GM21717 (cell line): ENCODE measurements around the gene RAB3C.
"Not testable (repeated sequence)": the region's sequence is repeated elsewhere in the genome, so short reads cannot be mapped to it uniquely, and the experiment has no call there.

Experiments used
- ATAC-seq: cut with Tn5 transposase; IDR thresholded peaks from one replicate; pipeline ENCODE4 v1.9.1; 2021; ENCODE audit warnings: mild to moderate bottlenecking, moderate library complexity; ENCODE audit not compliant: unreplicated experiment

The RAB3C gene

DNA sequence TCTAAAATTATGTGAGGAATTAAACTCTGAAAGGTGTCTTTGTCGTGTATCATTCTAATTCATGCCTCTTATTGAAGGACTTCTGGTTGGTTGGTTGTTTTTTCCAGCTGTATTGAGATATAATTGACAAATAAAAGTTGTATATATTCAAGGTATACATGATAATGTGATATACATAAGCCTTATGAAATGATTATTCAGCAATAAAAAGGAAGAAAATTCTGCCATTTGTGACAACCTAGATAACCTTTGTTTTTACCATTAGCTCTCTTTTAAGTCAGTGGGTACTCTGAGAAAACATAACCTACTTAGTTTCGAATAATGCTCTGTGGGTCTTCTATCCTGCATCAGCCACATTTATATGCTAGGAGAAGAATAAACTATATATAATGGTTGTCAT is 89.6 kb downstream of the RAB3C start:
- ATAC-seq, result no peak

DNA sequence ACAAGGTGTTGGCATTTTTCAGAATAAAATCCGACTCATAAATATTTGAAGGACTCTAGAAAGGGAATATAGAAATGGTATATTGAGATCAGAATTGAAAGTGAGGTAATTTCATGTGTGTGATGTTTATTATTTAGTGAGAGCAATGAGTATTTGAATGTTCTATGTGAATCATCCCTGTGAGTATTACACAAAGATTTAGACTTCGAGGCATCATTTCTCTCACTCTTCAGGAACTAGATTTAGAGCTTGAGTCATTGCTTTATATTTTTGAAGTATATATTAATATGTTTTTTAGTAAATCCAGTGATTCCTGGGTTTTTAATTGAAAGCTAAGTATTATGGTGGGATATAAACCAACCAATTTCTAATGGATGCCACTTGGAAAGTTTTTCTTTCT is 91.2 kb downstream of the RAB3C start:
- no peak for ATAC-seq

DNA sequence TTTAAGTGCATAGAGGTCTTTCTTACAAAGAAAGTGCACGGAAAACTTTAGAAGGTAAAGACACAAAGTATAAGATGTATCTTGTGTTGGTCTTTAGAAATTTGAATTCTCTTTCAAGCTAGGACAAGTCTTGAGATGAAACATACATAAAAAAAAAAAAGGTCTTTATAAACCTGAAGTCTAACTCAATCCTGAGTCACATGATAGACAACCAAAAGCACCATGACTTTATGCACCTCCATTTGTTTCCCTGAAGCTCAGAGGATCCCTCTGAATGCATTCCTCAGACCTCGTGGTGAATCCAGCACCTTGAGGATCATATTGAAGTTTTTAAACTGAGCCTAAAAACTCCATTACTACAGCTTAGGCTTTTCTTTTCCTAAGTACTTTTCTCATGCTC is 91.8 kb downstream of the RAB3C start:
- ATAC-seq, result no peak

DNA sequence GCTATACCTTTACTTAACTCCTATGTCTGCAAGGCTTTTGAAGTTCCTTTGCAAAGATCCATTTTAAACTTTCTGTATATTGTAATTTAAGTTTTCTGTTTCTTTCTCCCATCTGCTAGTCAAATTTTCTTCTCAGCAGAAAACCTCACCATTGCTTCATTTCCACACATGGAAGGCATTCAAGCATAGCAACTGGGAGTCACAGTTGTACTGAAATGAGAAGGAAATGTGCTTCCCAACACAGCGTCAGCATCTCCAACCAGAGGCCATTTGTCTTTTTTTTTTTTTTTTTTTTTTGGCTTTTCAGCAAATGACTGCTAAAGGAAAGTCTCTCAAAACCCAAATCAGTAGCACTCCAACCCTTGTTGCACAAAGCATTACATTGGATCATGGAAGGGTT is 92.5 kb downstream of the RAB3C start:
- no peak for ATAC-seq

DNA sequence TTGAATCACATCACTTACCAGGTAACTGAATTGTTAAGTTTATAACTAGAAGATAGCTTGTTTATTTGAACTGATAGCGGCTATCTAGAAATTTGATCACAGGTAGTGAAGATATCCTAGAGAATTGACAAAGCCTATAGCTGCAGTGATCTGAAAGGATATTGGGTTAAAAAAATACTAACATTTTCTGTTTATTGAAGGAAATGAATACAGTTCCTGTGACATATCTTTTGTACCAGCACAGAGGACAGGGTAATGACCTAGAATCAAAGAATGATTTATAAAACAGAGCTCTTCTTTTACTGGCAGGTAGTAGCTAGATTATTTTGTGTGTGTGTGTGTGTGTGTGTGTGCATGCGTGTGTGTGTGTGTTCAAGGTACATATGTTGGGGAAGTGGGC is 94.8 kb downstream of the RAB3C start:
- no peak for ATAC-seq

DNA sequence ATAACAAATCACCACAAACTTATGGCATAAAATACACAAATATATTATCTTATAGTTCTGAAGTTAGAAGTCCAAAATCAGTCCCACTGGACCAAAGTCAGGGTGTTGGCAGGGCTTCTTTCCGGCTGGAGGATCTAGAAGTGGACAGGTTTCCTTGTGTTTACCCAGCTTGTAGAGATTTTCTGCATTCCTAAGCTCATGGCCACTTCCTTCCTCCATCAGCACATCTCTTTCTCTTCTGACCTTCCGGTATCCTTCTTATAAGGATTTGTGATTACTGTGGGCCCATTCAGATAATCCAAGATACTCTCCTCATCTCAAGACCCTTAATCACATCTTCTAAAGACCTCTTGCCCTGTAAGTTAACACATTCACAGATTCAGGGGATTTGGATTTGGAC is 97.6 kb downstream of the RAB3C start:
- ATAC-seq, result no peak

DNA sequence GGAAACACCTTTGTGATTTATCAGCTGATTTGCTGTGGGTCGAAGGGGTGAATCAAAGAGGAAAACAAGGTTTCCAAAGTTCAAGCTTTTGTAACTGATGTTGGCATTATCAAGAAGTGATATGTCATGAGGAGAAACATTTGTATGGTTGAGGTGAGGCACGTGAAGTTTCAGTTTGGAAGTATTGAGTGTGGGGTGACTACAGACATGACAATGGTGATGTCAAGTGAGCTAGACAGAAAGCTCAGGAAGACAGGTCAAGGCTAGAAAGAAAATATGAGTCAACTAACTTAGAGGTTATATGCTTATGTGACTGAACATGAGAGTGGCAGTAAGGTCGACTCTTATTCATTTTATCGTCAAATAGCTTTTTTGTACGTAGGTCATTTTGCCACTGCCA is 99.1 kb downstream of the RAB3C start:
- ATAC-seq, result no peak

DNA sequence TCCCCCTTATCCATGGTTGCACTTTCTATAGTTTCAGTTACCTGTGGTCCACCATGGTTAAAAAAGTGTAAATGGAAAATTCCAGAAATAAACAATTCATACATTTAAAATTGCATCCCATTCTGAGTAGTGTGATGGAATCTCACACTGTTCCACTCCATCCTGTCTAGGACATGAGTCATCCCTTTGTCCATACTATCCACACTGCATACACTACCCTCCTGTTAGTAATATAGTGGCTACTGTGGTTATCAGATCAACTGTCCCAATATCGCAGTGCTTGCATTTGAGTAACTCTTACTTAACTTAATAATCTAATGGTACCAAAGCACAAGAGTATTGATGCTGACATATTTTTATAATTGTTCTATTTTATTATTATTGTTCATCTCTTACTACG is 100.7 kb downstream of the RAB3C start:
- no peak for ATAC-seq

DNA sequence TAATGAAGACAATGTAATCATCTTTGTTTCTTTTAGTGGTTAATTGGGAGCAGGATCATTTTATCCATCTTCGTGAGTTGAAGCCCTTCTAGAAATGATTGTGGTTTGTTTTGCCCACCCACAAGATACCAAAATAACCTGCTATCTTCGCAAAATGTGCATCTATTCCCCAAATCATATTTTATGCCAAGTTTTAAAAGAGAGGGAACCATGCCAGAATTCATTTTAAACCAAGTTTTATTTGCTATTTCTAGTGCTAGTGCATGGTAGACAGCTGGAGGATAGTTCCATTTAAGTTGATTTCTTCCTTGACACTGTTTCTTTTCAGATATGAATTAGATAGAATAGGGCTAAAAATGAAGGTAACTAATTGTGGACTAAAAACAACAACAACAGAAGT is 104.2 kb downstream of the RAB3C start:
- ATAC-seq, result no peak

DNA sequence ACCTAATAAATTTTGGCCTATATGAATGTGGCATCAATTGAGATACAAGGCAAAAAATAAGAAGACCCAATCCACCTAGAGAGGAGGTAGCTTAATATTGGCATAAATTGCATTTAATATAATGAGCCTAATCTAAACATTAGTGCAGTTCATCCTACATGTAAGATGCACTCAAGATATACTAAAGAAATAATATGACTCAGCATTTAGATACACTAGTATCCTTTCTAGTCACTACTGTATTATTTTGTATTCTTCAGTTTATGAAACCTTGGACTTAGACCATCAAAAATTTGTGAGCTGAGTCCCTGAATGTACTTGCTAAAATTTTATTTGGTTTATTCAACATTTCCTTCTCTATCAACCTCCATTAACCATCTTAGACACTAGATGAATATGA is 104.7 kb downstream of the RAB3C start:
- ATAC-seq, result no peak

DNA sequence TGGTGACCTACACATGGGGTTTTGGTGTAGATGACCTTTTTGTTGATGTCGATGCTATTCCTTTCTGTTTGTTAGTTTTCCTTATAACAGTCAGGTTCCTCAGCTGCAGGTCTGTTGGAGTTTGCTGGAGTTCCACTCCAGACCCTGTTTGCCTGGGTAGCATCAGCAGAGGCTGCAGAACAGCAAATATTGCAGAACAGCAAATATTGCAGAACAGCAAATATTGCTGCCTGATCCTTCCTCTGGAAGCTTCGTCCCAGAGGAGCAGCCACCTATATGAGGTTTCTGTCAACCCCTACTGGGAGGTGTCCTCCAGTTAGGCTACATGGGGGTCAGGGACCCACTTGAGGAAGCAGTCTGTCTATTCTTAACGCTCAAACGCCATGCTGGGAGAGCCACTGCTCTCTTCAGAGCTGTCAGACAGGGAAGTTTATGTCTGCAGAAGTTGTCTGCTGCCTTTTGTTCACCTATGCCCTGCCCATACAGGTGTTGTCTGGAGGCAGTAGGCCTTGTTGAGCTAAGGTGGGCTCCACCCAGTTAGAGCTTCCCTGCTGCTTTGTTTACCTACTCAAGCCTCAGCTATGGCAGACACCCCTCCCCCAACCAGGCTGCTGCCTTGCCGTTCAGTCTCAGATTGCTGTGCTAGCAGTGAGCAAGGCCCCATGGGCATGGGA is 116.3 kb downstream of the RAB3C start:
- not testable (repeated sequence) for ATAC-seq

DNA sequence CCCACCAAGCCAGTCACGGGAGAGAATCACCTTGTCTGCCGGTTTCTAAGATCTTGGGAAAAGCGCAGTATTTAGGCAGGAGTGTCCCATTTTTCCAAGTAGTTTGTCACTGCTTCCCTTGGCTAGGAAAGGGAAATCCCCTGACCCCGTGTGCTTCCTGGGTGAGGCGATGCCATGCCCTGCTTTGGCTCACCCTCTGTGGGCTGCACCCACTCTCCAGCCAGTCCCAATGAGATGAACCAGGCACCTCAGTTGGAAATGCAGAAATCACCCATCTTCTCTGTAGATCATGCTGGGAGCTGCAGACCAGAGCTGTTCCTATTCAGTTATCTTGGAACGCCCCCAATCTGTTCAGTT is 116.9 kb downstream of the RAB3C start:
- ATAC-seq, result no peak

DNA sequence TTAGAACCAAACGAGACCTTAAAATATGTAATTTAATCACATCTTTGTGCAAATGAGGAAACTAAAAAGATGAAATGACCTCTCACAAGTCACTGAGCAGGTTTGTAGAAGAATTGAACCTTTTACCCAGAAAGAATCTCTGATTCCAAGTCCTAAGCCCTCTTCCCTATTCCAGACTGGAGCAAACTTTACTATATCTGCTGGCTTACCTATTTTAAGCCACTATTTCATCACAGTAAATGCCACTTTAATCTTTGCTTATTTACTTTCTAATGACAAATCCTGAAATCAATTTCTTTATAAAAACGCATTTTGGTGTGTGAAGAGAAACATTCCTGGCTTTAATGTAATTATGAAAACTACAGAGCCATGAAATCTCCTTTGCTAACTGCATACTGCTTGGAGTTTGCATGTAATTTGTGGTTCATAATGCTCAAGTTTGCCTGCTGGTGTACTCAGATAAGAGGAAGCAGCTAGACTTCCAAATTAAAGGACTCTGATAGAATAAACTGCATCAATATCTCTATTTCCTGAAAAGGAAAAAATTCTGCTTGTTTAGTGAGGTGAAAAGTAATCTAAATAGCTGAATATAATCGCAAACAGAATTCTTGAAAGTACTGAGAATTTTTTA is 121.2 kb downstream of the RAB3C start:
- ATAC-seq, result no peak

DNA sequence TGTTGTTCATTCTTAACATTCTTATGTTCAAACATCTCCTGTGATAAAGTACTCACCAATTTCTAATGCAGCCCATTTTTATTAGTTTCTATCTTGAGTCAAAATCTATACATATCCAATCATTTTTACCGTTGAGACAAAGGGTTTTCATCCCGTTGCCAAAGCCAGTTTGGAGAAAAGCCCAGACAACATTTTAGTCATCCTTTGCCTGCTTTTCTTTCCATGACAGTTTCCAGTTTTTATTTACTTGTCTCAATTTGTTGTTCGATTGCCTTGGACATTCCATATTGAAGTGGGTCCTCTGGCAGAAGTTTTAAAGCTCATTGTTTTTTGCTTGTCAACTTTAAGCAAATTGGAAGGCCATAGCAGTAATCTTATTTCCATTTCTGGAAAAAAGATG is 123.9 kb downstream of the RAB3C start:
- ATAC-seq, result no peak

DNA sequence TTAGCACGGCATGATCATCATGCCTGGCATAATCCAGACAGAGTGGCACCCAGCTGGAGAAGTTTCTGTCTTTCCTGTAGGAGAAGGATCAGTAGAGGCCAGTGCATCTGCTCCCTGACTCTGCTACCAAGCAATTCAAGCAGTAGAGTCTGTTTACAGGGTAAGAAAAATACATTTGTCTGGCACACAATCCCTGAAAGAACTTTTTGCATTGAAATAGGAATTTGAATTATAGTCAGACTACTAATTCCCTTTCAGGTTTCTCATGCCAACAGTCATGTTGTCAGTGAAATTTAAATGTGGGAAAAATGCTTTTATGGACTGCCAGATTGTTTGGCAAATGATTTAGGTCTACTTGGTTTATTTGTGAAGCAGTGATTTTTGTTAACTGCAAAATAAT is 125.6 kb downstream of the RAB3C start:
- ATAC-seq, result no peak

DNA sequence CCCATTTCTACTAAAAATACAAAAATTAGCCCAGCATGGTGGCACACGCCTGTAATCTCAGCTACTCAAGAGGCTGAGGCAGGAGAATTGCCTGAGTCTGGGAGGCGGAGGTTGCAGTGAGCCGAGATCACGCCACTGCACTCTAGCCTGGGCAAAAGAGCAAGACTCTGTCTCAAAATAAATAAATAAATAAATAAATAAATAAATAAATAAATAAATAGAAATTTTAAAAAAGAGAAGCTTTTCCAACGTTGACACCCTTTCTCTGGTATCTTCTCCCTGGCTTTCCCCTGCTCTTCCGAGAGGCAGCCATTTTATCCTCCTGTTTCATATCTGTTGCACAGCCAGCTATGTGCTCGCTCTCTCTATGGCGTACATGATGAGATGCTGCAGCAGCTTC is 127.5 kb downstream of the RAB3C start:
- not testable (repeated sequence) for ATAC-seq

DNA sequence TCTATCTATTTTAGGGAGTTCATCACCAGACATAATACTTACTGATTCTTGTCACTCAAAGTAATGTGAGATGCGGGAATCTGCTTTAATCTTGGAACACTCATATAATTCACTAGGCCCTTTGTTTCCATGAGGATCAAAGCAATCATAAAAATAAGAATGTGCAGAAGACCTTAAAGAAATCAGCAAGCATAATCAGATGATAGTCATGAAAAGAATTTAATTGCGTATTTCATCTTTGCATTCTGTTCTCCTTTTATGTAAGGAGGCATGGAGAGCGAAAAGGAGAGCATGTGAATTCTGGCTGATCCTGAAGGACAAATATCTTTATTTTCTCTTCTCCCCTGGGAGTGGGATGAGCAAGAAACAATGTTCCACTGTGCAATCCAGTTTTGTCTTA is 128.0 kb downstream of the RAB3C start:
- no peak for ATAC-seq

DNA sequence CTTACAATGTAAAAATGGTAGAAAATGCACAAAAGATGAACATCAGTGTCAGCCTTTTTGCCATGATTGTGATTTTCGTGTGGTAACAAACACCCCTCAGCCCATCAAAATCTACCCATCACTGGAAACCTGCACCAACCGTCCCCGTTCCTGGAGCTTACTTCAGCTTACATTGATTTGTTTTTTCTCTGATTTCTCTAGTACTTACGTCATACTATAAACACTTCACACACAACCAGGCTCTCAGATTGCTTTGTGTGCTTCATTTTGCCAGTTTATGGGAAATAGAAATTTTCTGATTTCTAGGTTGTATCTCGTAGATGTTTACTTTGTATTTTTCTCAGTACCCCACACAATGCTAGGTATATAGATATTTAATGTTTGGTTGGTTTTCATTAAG is 129.1 kb downstream of the RAB3C start:
- ATAC-seq, result no peak

DNA sequence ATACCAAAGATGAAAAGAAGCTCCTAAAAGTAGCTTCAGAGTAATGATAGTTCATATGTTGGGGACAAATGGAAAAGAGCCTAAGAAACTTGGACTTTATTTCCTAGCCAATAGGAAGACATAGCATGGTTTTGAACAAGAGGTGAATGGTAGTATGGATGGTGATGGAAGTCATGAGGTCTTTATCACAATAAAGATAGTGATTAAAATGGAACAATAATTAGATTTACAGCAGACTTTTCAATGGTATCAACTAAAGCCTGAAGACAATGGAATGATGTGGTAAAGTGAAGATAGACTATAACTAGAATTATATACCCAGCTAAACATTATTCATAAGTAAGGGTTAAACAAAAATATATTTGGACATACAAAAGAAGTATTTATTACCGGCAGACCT is 131.2 kb downstream of the RAB3C start:
- no peak for ATAC-seq

DNA sequence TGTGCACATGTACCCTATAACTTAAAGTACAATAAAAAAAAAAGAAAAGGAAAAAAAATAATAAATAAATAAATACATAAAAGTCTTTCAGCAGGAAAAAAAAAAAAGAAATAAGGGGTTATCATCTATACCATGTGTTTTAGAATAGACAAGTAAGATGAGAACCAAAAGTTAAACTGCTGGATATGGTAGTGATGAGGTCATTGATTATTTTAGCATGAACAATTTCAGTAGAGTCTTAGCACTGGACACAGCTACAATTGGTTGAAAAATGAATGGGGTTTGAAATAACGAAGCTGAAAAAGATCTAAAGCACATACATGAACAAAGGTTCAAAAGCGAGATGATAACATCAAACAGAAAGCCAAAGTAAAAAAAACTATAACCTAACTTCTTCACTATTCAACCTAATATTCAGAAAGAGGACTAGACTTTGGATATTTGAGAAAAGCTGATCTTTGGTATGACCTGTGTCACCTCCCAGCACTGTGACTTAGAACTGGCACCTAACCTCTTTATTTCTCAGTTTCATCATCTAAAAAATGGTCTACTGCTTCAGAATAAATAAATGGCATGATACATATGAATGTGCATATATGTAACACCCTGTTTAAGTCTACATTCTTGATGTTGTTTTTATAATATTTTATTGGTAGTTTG is 133.3 kb downstream of the RAB3C start:
- no peak for ATAC-seq

DNA sequence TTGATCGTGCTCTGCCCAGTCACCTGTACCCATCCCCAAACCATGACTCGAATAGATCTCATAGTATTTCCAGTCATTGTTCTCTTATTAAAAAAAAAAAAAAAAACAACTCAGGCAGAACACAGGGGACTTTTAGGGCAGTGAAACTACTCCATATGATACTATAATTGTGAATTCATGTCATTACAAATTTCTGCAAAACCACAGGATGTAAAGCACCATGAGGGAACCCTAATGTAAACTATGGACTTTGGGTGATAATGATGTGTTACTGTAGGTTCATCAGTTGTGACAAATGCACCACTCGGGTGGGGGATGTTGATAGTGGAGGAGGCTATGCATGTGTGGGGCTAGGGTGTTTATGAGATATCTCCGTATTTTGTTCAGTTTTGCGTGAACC is 133.8 kb downstream of the RAB3C start:
- no peak for ATAC-seq

DNA sequence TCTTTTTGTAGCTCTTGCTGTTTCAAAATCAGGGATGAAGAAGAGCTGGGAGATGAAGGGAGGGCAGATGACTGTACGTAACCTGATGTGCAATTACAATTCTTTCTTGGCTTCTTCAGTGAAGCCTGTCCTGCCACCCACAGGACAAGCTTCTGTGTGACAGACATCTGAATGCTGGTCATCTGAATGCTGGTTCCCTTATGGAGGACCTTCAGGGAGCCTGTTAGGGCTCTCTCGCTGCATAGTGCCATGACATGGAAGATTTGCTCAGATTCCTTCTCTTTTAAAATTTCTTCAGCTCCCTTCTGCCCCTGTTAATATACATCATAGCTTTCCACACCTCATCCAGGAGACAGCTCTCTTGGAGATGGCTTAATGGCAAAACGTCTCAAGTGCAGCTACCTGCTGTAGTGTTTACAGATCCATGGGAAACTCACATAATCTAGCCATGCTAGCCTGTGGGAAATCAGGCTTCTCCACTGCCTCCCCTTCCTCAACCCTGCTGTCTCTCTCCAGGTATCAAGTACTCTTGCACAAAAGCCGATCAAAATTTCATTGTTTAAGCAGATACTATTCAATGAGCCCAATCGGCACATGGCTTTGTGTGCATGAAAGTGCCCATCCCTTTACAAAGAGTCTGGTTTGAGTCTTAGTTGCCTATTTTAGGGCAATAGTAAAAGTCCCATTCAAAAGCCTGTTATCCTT is 134.6 kb downstream of the RAB3C start:
- no peak for ATAC-seq
